ENCODE data around the gene VANGL2.
A peak's percentile ranks its signal among the peaks of the same experiment; 100 is the strongest.

VANGL2 gene

DNA sequence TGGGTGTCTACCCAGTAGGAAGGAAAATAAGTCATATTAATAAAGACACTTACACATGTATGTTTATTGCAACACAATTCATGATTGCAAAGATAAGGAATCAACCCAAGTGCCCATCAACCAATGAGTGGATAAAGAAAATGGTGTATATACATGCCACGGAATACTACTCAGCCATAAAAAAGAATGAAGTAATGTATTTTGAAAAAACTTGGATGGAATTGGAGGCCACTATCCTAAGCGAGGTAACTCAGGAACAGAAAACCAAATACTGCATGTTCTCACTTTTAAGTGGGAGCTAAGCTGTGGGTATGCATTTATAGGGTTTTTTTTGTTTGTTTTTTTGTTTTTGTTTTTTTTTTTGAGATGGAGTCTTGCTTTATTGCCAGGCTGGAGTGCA is 49.1 kb downstream of the VANGL2 start:
- Histone ChIP-seq H3K4me3 (ENCODE audit: low read depth, low read length, poor library complexity, severe bottlenecking) (no peak overlapping the region), H3K4me2 (ENCODE audit: low read length) (no peak overlapping the region)

DNA sequence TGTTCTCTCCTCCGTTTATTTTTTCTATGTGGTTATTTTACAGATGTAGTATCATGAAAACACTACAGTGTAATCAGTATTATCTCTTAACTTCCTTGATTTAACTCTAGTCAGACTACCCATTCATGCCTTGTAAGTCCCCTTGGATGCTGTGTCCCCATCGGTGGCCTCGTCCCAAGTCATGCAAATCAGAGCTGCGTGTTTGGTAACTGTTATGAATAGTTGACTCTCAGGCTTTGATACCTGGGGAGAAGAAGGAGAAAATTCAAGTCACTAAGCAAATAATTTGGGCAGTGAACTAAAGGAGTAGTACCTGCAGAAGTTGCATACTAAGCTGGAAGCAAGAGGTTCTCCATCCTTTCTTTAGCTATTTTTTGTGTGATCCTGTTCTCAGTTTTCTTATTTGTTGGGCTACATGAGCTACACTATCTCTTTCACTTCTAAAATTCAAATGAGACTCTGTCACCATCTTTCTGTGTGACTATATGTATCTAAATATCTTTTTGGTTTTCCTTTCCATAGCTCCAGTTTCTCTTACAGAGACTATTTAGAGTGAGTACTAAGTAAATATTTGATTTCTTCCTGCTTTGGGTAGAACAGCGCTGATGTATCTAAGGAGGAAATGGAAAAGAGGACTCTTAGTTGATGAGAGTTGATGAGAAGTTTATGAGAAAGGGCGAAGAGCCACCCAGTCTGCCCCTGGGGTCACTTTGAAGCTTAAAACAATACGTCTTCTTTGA is 50.9 kb downstream of the VANGL2 start:
- peak overlapping the region; percentile 64 for H3K4me2 ChIP-seq (ENCODE audit: low read length)
- H3K36me3 ChIP-seq (ENCODE audit: insufficient read depth, low read length), result no peaks in the 10 kb centered on the region
- H4K20me1 ChIP-seq (ENCODE audit: insufficient read depth, low read length), result no peaks in the 10 kb centered on the region
- no peak for TF ChIP-seq EZH2 (IDR thresholded peaks at IDR 0.05; ENCODE audit: borderline replicate concordance, low read length)
- peak overlapping the region; percentile 82 for H3K27ac ChIP-seq (ENCODE audit: low read depth, low read length, poor library complexity, severe bottlenecking)
- H3K27me3 ChIP-seq (ENCODE audit: insufficient read depth, low read length), result no peaks in the 10 kb centered on the region
- H3K9me3 ChIP-seq (ENCODE audit: low read length), result no peaks in the 10 kb centered on the region
- peak overlapping the region; percentile 25 for H3K4me3 ChIP-seq (ENCODE audit: low read depth, low read length, poor library complexity, severe bottlenecking)
- H3K9ac ChIP-seq (ENCODE audit: low read length), result peak overlapping the region; percentile 49
- H3K9me2 ChIP-seq (ENCODE audit: low read depth, low read length), result no peaks in the 10 kb centered on the region
- H3F3A ChIP-seq (ENCODE audit: insufficient read depth, low read length), result no peaks in the 10 kb centered on the region
- H3K4me1 ChIP-seq (ENCODE audit: insufficient read depth, low read length, severe bottlenecking), result peaks cover 40% of the 10 kb centered on the region
- no peaks in the 10 kb centered on the region; the same call in 1 of the 2 replicates for H3K79me2 ChIP-seq (ENCODE audit: insufficient read depth, low read length)
- peak overlapping the region; percentile 93 for H2AFZ ChIP-seq (ENCODE audit: low read length)

More for the DNA sequence above, 49.1 kb downstream of the VANGL2 start:
- Histone ChIP-seq H3K27me3 (ENCODE audit: insufficient read depth, low read length) (no peaks in the 10 kb centered on the region), H3K9me2 (ENCODE audit: low read depth, low read length) (no peaks in the 10 kb centered on the region), H3K9me3 (ENCODE audit: low read length) (no peaks in the 10 kb centered on the region), H3K36me3 (ENCODE audit: insufficient read depth, low read length) (no peaks in the 10 kb centered on the region), H4K20me1 (ENCODE audit: insufficient read depth, low read length) (no peaks in the 10 kb centered on the region), H3K79me2 (ENCODE audit: insufficient read depth, low read length) (no peaks in the 10 kb centered on the region; the same call in 1 of the 2 replicates), H2AFZ (ENCODE audit: low read length) (no peak overlapping the region), H3K4me1 (ENCODE audit: insufficient read depth, low read length, severe bottlenecking) (peaks cover 47% of the 10 kb centered on the region), H3K27ac (ENCODE audit: low read depth, low read length, poor library complexity, severe bottlenecking) (no peak overlapping the region), H3K9ac (ENCODE audit: low read length) (no peak overlapping the region), H3F3A (ENCODE audit: insufficient read depth, low read length) (0 out of 2 replicates have a peak, but pooled peaks cover 4% of the 10 kb centered on the region)
- no peak for TF ChIP-seq CTCF (IDR thresholded peaks at IDR 0.05; ENCODE audit: low read length)
- no peak for TF ChIP-seq EZH2 (IDR thresholded peaks at IDR 0.05; ENCODE audit: borderline replicate concordance, low read length)

GRCh38 chr1:160451859-160452232 is 51.5 kb downstream of the VANGL2 start:
- Histone ChIP-seq H3K4me1 (ENCODE audit: insufficient read depth, low read length, severe bottlenecking) (peaks cover 34% of the 10 kb centered on the region), H3K4me3 (ENCODE audit: low read depth, low read length, poor library complexity, severe bottlenecking) (peak overlapping the region; percentile 25), H3K79me2 (ENCODE audit: insufficient read depth, low read length) (no peaks in the 10 kb centered on the region; the same call in 1 of the 2 replicates), H3F3A (ENCODE audit: insufficient read depth, low read length) (no peaks in the 10 kb centered on the region), H3K9ac (ENCODE audit: low read length) (peak overlapping the region; percentile 49), H3K9me2 (ENCODE audit: low read depth, low read length) (no peaks in the 10 kb centered on the region), H3K4me2 (ENCODE audit: low read length) (peak overlapping the region; percentile 64), H3K27me3 (ENCODE audit: insufficient read depth, low read length) (no peaks in the 10 kb centered on the region), H3K27ac (ENCODE audit: low read depth, low read length, poor library complexity, severe bottlenecking) (peak overlapping the region; percentile 82), H3K9me3 (ENCODE audit: low read length) (no peaks in the 10 kb centered on the region), H4K20me1 (ENCODE audit: insufficient read depth, low read length) (no peaks in the 10 kb centered on the region), H2AFZ (ENCODE audit: low read length) (peak overlapping the region; percentile 93), H3K36me3 (ENCODE audit: insufficient read depth, low read length) (no peaks in the 10 kb centered on the region)
- TF ChIP-seq EZH2 (IDR thresholded peaks at IDR 0.05; ENCODE audit: borderline replicate concordance, low read length), result no peak
- TF ChIP-seq CTCF (IDR thresholded peaks at IDR 0.05; ENCODE audit: low read length), result no peak

Measured in OCI-LY1 (cell line).